Measurements from ENCODE around the gene AMOTL2. TPM values are rescaled to one million over a fixed set of nuclear protein-coding genes. Genes with fewer than 3 reads are reported as not detected.

AMOTL2 gene
- total RNA-seq, 4 donors from 2014 or later: 93.2 to 226 (median 153) TPM

DNA sequence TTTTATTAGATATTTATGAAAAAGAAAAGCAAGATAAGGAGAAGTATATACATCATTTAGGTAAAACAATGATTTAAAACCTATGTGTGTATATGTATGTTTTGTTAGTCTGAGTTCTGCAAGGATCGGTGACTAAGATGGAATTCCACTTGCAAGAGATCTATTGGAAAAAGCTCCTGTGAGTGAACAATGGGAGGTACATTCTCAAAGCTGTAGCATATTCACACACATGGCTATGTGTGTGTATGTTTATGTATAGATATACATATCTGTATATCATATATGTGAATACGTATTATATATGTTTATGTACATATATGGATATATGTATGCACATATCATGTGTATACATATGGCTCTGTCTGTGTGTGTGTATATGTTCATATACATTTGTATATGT is 54.3 kb downstream of the AMOTL2 start:
- TF ChIP-seq EP300 (IDR thresholded peaks at IDR 0.05): no peak
- TF ChIP-seq POLR2A (IDR thresholded peaks at IDR 0.05): no peak
- no peak for TF ChIP-seq CTCF (IDR thresholded peaks at IDR 0.05)
- TF ChIP-seq POLR2AphosphoS5 (IDR thresholded peaks at IDR 0.05): no peak
- no peak for ATAC-seq
- peaks cover 2 to 11% (median 9%) of the 10 kb centered on the region in 3 donors for H3K4me1 ChIP-seq
- H3K9me3 ChIP-seq: no peaks in the 10 kb centered on the region
- no peak overlapping the region for H3K4me3 ChIP-seq
- no peaks in the 10 kb centered on the region for H3K36me3 ChIP-seq
- 95 to 100% methylated on average over 2 of the region's 2 CpGs for WGBS, 2 donors (ENCODE audit: low coverage in 1 of 2)
- H3K27ac ChIP-seq: no peak overlapping the region
- no peaks in the 10 kb centered on the region for H3K27me3 ChIP-seq

DNA sequence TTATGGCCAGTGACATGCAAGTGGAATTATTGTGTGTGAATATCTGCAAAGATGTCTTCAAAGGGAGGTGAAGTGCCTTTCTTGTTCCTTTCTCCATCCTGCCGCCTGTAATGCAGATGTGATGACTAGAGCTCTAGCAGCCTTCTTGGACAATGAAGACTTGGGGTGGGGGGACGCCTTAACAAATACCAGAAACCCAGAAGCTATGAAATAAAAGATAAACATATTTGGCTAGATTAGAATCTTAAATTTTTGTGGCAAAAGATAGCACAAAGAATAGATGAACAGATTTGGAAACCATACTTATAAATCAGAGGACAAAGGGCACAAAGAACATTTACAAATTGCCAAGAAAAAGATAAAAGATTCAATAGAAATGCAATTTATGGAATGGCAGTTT is 56.1 kb downstream of the AMOTL2 start:
- Histone ChIP-seq H3K27ac (no peak overlapping the region), H3K27me3 (no peaks in the 10 kb centered on the region), H3K9me3 (no peaks in the 10 kb centered on the region), H3K4me1 (peaks cover 11 to 28% (median 21%) of the 10 kb centered on the region in 3 donors), H3K36me3 (no peaks in the 10 kb centered on the region), H3K4me3 (no peak overlapping the region)
- WGBS, 2 donors (ENCODE audit: low coverage in 1 of 2): 93% methylated on average over 2 of the region's 2 CpGs; no CpG with 5 or more reads in 1 of the 2 donors
- TF ChIP-seq POLR2A (IDR thresholded peaks at IDR 0.05) (no peak), CTCF (IDR thresholded peaks at IDR 0.05) (no peak)
- no peak for ATAC-seq

GRCh38 chr3:134317106-134317947 is 56.9 kb downstream of the AMOTL2 start:
- H3K4me3 ChIP-seq: no peak overlapping the region
- TF ChIP-seq CTCF (IDR thresholded peaks at IDR 0.05) (no peak), POLR2AphosphoS5 (IDR thresholded peaks at IDR 0.05) (no peak)
- peak overlapping the region in 1 of 4 donors; percentile 91 for H3K27ac ChIP-seq
- no peaks in the 10 kb centered on the region for H3K9me3 ChIP-seq
- H3K4me1 ChIP-seq: peaks cover 11 to 37% (median 29%) of the 10 kb centered on the region in 3 donors
- 90 to 100% methylated on average over 4 to 6 of the region's 6 CpGs for WGBS, 2 donors (ENCODE audit: low coverage in 1 of 2)
- ATAC-seq: no peak
- H3K36me3 ChIP-seq: no peaks in the 10 kb centered on the region
- H3K27me3 ChIP-seq: no peaks in the 10 kb centered on the region

GRCh38 chr3:134315286-134316106 is 58.8 kb downstream of the AMOTL2 start:
- no peaks in the 10 kb centered on the region for H3K27me3 ChIP-seq
- peak; percentile 56 for ATAC-seq
- H3K36me3 ChIP-seq: no peaks in the 10 kb centered on the region
- 20 to 60% methylated on average over 1 to 3 of the region's 14 CpGs for WGBS, 2 donors (ENCODE audit: low coverage in 1 of 2)
- H3K4me1 ChIP-seq: peaks cover 16 to 53% (median 39%) of the 10 kb centered on the region in 3 donors
- TF ChIP-seq CTCF (IDR thresholded peaks at IDR 0.05) (no peak), EP300 (IDR thresholded peaks at IDR 0.05) (no peak), POLR2AphosphoS5 (IDR thresholded peaks at IDR 0.05) (no peak), POLR2A (IDR thresholded peaks at IDR 0.05) (no peak)
- no peaks in the 10 kb centered on the region for H3K9me3 ChIP-seq
- H3K27ac ChIP-seq: peak overlapping the region; percentile 91 to 98 (median 97)
- no peak overlapping the region for H3K4me3 ChIP-seq

Measured in gastroesophageal sphincter (tissue), 4 donors.